Activated naive CD8-positive, alpha-beta T cell (primary cell): ENCODE results near the gene YPEL3.
A peak's percentile ranks its signal among the peaks of the same experiment; 100 is the strongest.

Experiments used
- H3K27ac Mint-ChIP-seq: one replicate; pipeline ENCODE4 v1.8.0; 2021; ENCODE audit warnings: mixed read lengths
- H3K27me3 Mint-ChIP-seq: one replicate; pipeline ENCODE4 v1.8.0; 2021; ENCODE audit warnings: mixed read lengths
- H3K36me3 Mint-ChIP-seq: one replicate; pipeline ENCODE4 v1.8.0; 2021; ENCODE audit warnings: mixed read lengths
- H3K4me1 Mint-ChIP-seq: one replicate; pipeline ENCODE4 v1.8.0; 2021; ENCODE audit warnings: low read depth, mixed read lengths
- H3K4me3 Mint-ChIP-seq: one replicate; pipeline ENCODE4 v1.8.0; 2021; ENCODE audit warnings: mild to moderate bottlenecking, mixed read lengths
- H3K9me3 Mint-ChIP-seq: one replicate; pipeline ENCODE4 v1.8.0; 2021; ENCODE audit warnings: low read depth, mixed read lengths

YPEL3 gene

DNA sequence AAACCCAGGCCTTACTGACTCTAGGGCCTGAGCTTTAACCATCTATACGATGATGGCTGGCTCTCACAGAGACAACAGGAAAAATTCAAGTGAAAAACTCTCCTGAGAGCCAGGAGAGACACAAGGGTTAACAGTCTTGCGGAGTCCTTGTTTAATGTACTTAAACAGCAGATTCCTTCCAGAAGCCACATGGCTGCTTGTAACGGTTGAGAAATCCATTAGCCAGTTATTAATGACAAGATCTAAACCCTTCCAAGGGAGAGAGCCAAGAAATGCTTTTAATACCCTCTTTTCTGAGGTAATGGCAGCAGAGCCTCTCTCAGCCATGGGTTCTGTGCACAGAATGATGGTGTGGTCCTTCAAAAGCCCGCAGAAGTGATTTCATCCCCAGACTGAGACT lies 35.7 kb downstream of the YPEL3 start:
- no peaks in the 10 kb centered on the region for H3K27me3 Mint-ChIP-seq
- H3K4me3 Mint-ChIP-seq = no peak overlapping the region
- H3K9me3 Mint-ChIP-seq = no peaks in the 10 kb centered on the region
- no peak overlapping the region for H3K27ac Mint-ChIP-seq
- no peaks in the 10 kb centered on the region for H3K36me3 Mint-ChIP-seq
- H3K4me1 Mint-ChIP-seq = peaks cover 7% of the 10 kb centered on the region

- no peaks in the 10 kb centered on the region for H3K36me3 Mint-ChIP-seq
- no peaks in the 10 kb centered on the region for H3K27me3 Mint-ChIP-seq
- H3K9me3 Mint-ChIP-seq = no peaks in the 10 kb centered on the region
- no peak overlapping the region for H3K27ac Mint-ChIP-seq
- peak overlapping the region; percentile 68 for H3K4me3 Mint-ChIP-seq
- peaks cover 17% of the 10 kb centered on the region for H3K4me1 Mint-ChIP-seq
These were observed 41.0 kb downstream of the YPEL3 start for GRCh38 chr16:30054959-30055553.

GRCh38 chr16:30054451-30054850 lies 41.6 kb downstream of the YPEL3 start:
- Mint-ChIP-seq H3K4me3 (peak overlapping the region; percentile 68), H3K9me3 (no peaks in the 10 kb centered on the region), H3K27me3 (no peaks in the 10 kb centered on the region), H3K4me1 (peaks cover 17% of the 10 kb centered on the region), H3K36me3 (no peaks in the 10 kb centered on the region), H3K27ac (no peak overlapping the region)

DNA sequence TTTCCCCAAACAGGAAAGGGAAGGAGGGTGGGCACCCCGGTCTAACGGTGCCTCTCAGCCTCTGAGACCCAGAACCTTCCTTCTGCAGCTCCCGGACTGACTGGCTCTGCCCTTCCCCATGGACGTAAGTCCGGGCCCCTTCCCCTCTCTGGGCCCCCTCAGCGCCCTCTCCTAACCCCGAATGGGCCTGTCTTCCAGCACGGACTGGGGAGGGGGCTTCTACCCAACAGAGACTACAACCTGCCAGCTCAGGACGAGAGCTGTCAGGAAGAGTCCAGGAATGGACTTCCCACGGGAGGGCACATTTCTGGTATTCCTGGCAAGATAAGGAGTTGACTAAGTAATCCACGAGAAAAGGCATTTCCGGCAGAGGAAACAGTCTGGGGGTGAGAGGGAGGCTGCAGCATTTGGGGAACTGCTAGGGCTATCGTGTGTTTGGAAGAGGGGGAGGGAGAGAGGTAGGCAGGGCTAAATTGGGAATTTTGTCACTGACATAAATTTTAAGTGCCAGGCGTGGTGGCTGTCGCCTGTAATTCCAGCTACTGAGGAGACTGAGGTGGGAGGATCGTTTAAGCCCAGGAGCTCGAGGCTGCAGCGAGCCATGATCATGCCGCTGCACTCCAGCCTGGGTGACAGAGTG lies 42.5 kb downstream of the YPEL3 start:
- Mint-ChIP-seq H3K4me1 (peaks cover 17% of the 10 kb centered on the region), H3K36me3 (no peaks in the 10 kb centered on the region), H3K27me3 (no peaks in the 10 kb centered on the region), H3K27ac (peak overlapping the region; percentile 16), H3K9me3 (no peaks in the 10 kb centered on the region), H3K4me3 (peak overlapping the region; percentile 82)

GRCh38 chr16:30052671-30053372 lies 43.2 kb downstream of the YPEL3 start:
- peak overlapping the region; percentile 66 for H3K27ac Mint-ChIP-seq
- H3K36me3 Mint-ChIP-seq = no peaks in the 10 kb centered on the region
- H3K27me3 Mint-ChIP-seq = no peaks in the 10 kb centered on the region
- peaks cover 17% of the 10 kb centered on the region for H3K4me1 Mint-ChIP-seq
- no peaks in the 10 kb centered on the region for H3K9me3 Mint-ChIP-seq
- peak overlapping the region; percentile 92 for H3K4me3 Mint-ChIP-seq

DNA sequence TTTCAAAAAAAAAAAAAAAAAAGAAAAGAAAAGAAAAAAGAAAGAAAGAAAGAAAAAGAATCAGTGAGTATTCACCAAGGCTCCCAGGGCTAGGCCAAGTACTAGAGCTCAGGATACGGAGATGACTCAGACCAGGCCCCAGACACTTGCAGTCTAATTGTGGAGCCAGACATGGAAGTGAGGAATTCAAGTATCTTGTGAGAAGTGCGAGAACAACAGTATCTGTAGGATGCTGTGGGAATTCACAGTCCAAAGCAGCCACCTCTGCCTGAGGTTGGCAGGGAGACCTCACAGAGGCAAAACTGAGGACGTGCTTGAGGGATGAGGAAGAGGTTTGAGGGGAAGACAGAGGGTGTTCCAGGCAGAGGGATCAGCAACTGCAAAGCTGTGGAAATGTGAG lies 44.5 kb downstream of the YPEL3 start:
- Mint-ChIP-seq H3K4me3 (peak overlapping the region; percentile 80), H3K36me3 (no peaks in the 10 kb centered on the region), H3K4me1 (peaks cover 17% of the 10 kb centered on the region)

GRCh38 chr16:30049871-30050270 lies 46.1 kb downstream of the YPEL3 start:
- Mint-ChIP-seq H3K36me3 (no peaks in the 10 kb centered on the region), H3K27ac (no peak overlapping the region), H3K4me3 (no peak overlapping the region), H3K27me3 (no peaks in the 10 kb centered on the region), H3K9me3 (no peaks in the 10 kb centered on the region), H3K4me1 (peaks cover 12% of the 10 kb centered on the region)

More for the DNA sequence above, 44.5 kb downstream of the YPEL3 start:
- Mint-ChIP-seq H3K27ac (peak overlapping the region; percentile 61), H3K27me3 (no peaks in the 10 kb centered on the region), H3K9me3 (no peaks in the 10 kb centered on the region)

DNA sequence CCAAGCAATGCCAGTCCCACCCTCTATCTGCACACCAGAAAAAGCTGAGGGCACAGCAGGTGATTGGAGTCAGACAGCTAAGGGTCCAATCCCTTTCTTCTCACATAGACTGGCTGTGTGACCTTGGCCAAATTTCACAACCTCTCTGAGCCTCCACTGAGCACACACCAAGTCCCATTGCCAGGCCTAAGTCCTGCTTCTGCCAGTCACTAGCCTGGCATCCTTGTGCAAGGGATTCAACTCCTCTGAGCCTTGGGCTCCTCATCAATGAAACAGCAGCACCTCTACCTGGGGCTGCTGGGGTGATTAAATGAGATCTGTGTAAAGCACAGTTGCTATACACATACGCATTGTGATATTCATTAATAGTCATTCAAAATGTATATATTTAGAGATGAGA lies 49.4 kb downstream of the YPEL3 start:
- no peak overlapping the region for H3K4me3 Mint-ChIP-seq
- no peaks in the 10 kb centered on the region for H3K27me3 Mint-ChIP-seq
- H3K9me3 Mint-ChIP-seq = no peaks in the 10 kb centered on the region
- H3K4me1 Mint-ChIP-seq = peaks cover 2% of the 10 kb centered on the region
- no peaks in the 10 kb centered on the region for H3K36me3 Mint-ChIP-seq
- H3K27ac Mint-ChIP-seq = no peak overlapping the region

- Mint-ChIP-seq H3K27ac (no peak overlapping the region), H3K4me1 (no peaks in the 10 kb centered on the region)
These were observed 49.8 kb downstream of the YPEL3 start for GRCh38 chr16:30046178-30046577.

More at GRCh38 chr16:30046178-30046577, 49.8 kb downstream of the YPEL3 start:
- Mint-ChIP-seq H3K4me3 (no peak overlapping the region), H3K9me3 (no peaks in the 10 kb centered on the region), H3K36me3 (no peaks in the 10 kb centered on the region), H3K27me3 (no peaks in the 10 kb centered on the region)
